WTC11 (cell line): ENCODE results near the gene FERMT2. TPM values are rescaled to one million over a fixed set of nuclear protein-coding genes. Genes with fewer than 3 reads are reported as not detected.
A peak's percentile ranks its signal among the peaks of the same experiment; 100 is the strongest.

Experiments used
- ATAC-seq: fragments of 200-7000 bp; cut with Tn5 transposase; 2 replicates; pipeline ENCODE4 v1.10.0; 2021; ENCODE audit warnings: mild to moderate bottlenecking, moderate library complexity
- CTCF ChIA-PET: fragments of 300-600 bp; sonication (Branson Sonifier 250); formaldehyde crosslinking; loops from one replicate; lab custom pipeline; 2021; ENCODE audit warnings: antibody characterized with exemption; lab: Charles Lee
- POLR2A ChIA-PET: fragments of 350-600 bp; sonication (Branson Sonifier 250); formaldehyde crosslinking; loops from one replicate; lab custom pipeline; 2021; ENCODE audit warnings: antibody characterized with exemption; lab: Charles Lee
- DNase-seq: peaks from one replicate; pipeline ENCODE4 v3.0.0; 2021; ENCODE audit warnings: low spot score
- H3K27ac Mint-ChIP-seq: 2 replicates; pipeline ENCODE4 v1.8.0; 2021; ENCODE audit warnings: mixed read lengths
- H3K27me3 Mint-ChIP-seq: 2 replicates; pipeline ENCODE4 v1.8.0; 2021; ENCODE audit warnings: low read depth, mild to moderate bottlenecking, moderate library complexity, mixed read lengths
- H3K36me3 Mint-ChIP-seq: 2 replicates; pipeline ENCODE4 v1.8.0; 2021; ENCODE audit warnings: mixed read lengths
- H3K4me1 Mint-ChIP-seq: 2 replicates; pipeline ENCODE4 v1.8.0; 2022; ENCODE audit warnings: mixed read lengths
- H3K4me3 Mint-ChIP-seq: 2 replicates; pipeline ENCODE4 v1.8.0; 2021; ENCODE audit warnings: mild to moderate bottlenecking, moderate library complexity, mixed read lengths
- H3K9me3 Mint-ChIP-seq: 2 replicates; pipeline ENCODE4 v1.8.0; 2021; ENCODE audit warnings: mixed read lengths
- ATF6 ChIP-seq: sonication (generic); formaldehyde crosslinking; IDR thresholded peaks from 2 replicates; pipeline ENCODE4 v1.8.1; 2023; ENCODE audit warnings: mild to moderate bottlenecking, missing genetic modification reagents
- CREB1 ChIP-seq: sonication (generic); formaldehyde crosslinking; IDR thresholded peaks from 2 replicates; pipeline ENCODE4 v1.8.0; 2023; ENCODE audit warnings: mild to moderate bottlenecking, missing genetic modification reagents
- EMX1 ChIP-seq: fragments of 250-450 bp; sonication (Bioruptor Pico); IDR thresholded peaks from 2 replicates; pipeline ENCODE4 v1.8.0; 2021; ENCODE audit warnings: mild to moderate bottlenecking
- FOXJ3 ChIP-seq: sonication (generic); formaldehyde crosslinking; IDR thresholded peaks from 2 replicates; pipeline ENCODE4 v1.9.0; 2021; ENCODE audit warnings: missing genetic modification reagents, mild to moderate bottlenecking, borderline replicate concordance
- GABPB1 ChIP-seq: sonication (generic); formaldehyde crosslinking; IDR thresholded peaks from 2 replicates; pipeline ENCODE4 v1.8.1; 2023; ENCODE audit warnings: mild to moderate bottlenecking, missing genetic modification reagents
- GTF2I ChIP-seq: fragments of 250-450 bp; sonication (Bioruptor Pico); conservative IDR thresholded peaks from 2 replicates; pipeline ENCODE4 v1.4.0; 2021; ENCODE audit warnings: mild to moderate bottlenecking
- JAZF1 ChIP-seq: fragments of 250-450 bp; sonication (Bioruptor Pico); IDR thresholded peaks from 2 replicates; pipeline ENCODE4 v1.9.0; 2021; ENCODE audit warnings: moderate library complexity, mild to moderate bottlenecking, inconsistent platforms
- JUN ChIP-seq: sonication (generic); formaldehyde crosslinking; IDR thresholded peaks from 2 replicates; pipeline ENCODE4 v1.8.0; 2023; ENCODE audit warnings: mild to moderate bottlenecking, missing genetic modification reagents
- NFATC4 ChIP-seq: fragments of 250-450 bp; sonication (Bioruptor Pico); IDR thresholded peaks from 2 replicates; pipeline ENCODE4 v1.9.0; 2021; ENCODE audit warnings: mild to moderate bottlenecking
- NFYB ChIP-seq: sonication (generic); formaldehyde crosslinking; conservative IDR thresholded peaks from 2 replicates; pipeline ENCODE4 v1.8.0; 2022; ENCODE audit warnings: low read depth, missing genetic modification reagents
- NR3C1 ChIP-seq: sonication (generic); formaldehyde crosslinking; conservative IDR thresholded peaks from 2 replicates; pipeline ENCODE4 v1.8.1; 2023; ENCODE audit warnings: low read depth, mild to moderate bottlenecking, missing genetic modification reagents
- SMAD3 ChIP-seq: sonication (generic); formaldehyde crosslinking; IDR thresholded peaks from 2 replicates; pipeline ENCODE4 v1.8.0; 2022; ENCODE audit warnings: missing genetic modification reagents, mild to moderate bottlenecking, borderline replicate concordance
- SMAD4 ChIP-seq: sonication (generic); formaldehyde crosslinking; IDR thresholded peaks from 2 replicates; pipeline ENCODE4 v1.8.0; 2022; ENCODE audit warnings: mild to moderate bottlenecking, missing genetic modification reagents
- SOX15 ChIP-seq: fragments of 250-450 bp; sonication (Bioruptor Pico); IDR thresholded peaks from 2 replicates; pipeline ENCODE4 v1.9.0; 2021; ENCODE audit warnings: mild to moderate bottlenecking
- TCF7 ChIP-seq: sonication (generic); formaldehyde crosslinking; IDR thresholded peaks from 2 replicates; pipeline ENCODE4 v1.8.0; 2022; ENCODE audit warnings: mild to moderate bottlenecking, low read depth, missing genetic modification reagents, moderate library complexity
- TEAD4 ChIP-seq: sonication (generic); formaldehyde crosslinking; IDR thresholded peaks from 2 replicates; pipeline ENCODE4 v1.8.0; 2022; ENCODE audit warnings: mild to moderate bottlenecking, missing genetic modification reagents
- ZNF425 ChIP-seq: fragments of 250-450 bp; sonication (Bioruptor Pico); conservative IDR thresholded peaks from 2 replicates; pipeline ENCODE4 v1.9.0; 2021; ENCODE audit warnings: mild to moderate bottlenecking
- ZNF671 ChIP-seq: fragments of 250-450 bp; sonication (Bioruptor Pico); IDR thresholded peaks from 2 replicates; pipeline ENCODE4 v1.8.0; 2021; ENCODE audit warnings: mild to moderate bottlenecking
- total RNA-seq: library from RNA; stranded (reverse); gene quantifications from 3 replicates; pipeline ENCODE4 v1.2.3, GENCODE V29; 2021
- TF ChIP-seq, protein P1 (sequence below): sonication (generic); formaldehyde crosslinking; IDR thresholded peaks from 2 replicates; pipeline ENCODE4 v1.8.0; 2023; ENCODE audit warnings: missing genetic modification reagents
- TF ChIP-seq, protein P2 (sequence below): sonication (generic); formaldehyde crosslinking; IDR thresholded peaks from 2 replicates; pipeline ENCODE4 v1.8.1; 2022; ENCODE audit warnings: low read depth, missing genetic modification reagents, borderline replicate concordance
- TF ChIP-seq, protein P3 (sequence below): sonication (generic); formaldehyde crosslinking; IDR thresholded peaks from 2 replicates; pipeline ENCODE4 v1.8.1; 2023; ENCODE audit warnings: mild to moderate bottlenecking, missing genetic modification reagents
- TF ChIP-seq, protein P4 (sequence below): sonication (generic); formaldehyde crosslinking; IDR thresholded peaks from 2 replicates; pipeline ENCODE4 v1.8.0; 2022; ENCODE audit warnings: mild to moderate bottlenecking, missing genetic modification reagents
- TF ChIP-seq, protein P5 (sequence below): sonication (generic); formaldehyde crosslinking; IDR thresholded peaks from 2 replicates; pipeline ENCODE4 v1.8.0; 2022; ENCODE audit warnings: missing genetic modification reagents
- TF ChIP-seq, protein P6 (sequence below): fragments of 250-450 bp; sonication (Bioruptor Pico); IDR thresholded peaks from 2 replicates; pipeline ENCODE4 v1.9.0; 2021; ENCODE audit warnings: moderate library complexity, mild to moderate bottlenecking, inconsistent platforms, borderline replicate concordance

Gene FERMT2
- total RNA-seq, 1 experiment from 2014 or later, result 92.8 TPM

DNA sequence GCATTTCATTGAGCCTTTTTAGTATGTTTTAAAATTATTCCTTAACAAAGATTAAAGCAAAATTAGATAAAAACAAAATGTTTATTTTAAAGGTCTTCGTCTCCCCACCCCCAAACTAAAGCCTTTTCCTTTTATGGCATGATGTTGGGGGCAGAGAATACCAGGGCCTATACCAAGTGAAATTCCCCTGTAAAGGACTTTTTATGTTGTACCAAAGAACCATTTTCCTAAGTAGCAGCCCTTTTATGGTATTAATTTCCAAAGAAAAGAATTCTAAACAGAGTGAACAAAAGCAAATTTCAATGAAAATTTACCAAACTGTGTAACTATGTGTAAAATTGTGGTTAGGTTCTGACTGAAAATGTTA, 87.5 kb downstream of the FERMT2 start (continued):
- TF ChIP-seq JUN (CRISPR knock-in tag) (no peak), TCF7 (no peak), NFATC4 (CRISPR knock-in tag) (no peak), TEAD4 (CRISPR knock-in tag) (no peak), GTF2I (CRISPR knock-in tag) (no peak), SOX15 (CRISPR knock-in tag) (no peak), ZNF425 (CRISPR knock-in tag) (no peak), SMAD3 (CRISPR knock-in tag) (no peak), GABPB1 (CRISPR knock-in tag) (no peak), NFYB (CRISPR knock-in tag) (no peak), CREB1 (CRISPR knock-in tag) (no peak)
- TF ChIP-seq, protein P1, sequence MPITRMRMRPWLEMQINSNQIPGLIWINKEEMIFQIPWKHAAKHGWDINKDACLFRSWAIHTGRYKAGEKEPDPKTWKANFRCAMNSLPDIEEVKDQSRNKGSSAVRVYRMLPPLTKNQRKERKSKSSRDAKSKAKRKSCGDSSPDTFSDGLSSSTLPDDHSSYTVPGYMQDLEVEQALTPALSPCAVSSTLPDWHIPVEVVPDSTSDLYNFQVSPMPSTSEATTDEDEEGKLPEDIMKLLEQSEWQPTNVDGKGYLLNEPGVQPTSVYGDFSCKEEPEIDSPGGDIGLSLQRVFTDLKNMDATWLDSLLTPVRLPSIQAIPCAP, result no peak
- TF ChIP-seq, protein P2, sequence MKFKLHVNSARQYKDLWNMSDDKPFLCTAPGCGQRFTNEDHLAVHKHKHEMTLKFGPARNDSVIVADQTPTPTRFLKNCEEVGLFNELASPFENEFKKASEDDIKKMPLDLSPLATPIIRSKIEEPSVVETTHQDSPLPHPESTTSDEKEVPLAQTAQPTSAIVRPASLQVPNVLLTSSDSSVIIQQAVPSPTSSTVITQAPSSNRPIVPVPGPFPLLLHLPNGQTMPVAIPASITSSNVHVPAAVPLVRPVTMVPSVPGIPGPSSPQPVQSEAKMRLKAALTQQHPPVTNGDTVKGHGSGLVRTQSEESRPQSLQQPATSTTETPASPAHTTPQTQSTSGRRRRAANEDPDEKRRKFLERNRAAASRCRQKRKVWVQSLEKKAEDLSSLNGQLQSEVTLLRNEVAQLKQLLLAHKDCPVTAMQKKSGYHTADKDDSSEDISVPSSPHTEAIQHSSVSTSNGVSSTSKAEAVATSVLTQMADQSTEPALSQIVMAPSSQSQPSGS (CRISPR knock-in tag), result no peak

DNA sequence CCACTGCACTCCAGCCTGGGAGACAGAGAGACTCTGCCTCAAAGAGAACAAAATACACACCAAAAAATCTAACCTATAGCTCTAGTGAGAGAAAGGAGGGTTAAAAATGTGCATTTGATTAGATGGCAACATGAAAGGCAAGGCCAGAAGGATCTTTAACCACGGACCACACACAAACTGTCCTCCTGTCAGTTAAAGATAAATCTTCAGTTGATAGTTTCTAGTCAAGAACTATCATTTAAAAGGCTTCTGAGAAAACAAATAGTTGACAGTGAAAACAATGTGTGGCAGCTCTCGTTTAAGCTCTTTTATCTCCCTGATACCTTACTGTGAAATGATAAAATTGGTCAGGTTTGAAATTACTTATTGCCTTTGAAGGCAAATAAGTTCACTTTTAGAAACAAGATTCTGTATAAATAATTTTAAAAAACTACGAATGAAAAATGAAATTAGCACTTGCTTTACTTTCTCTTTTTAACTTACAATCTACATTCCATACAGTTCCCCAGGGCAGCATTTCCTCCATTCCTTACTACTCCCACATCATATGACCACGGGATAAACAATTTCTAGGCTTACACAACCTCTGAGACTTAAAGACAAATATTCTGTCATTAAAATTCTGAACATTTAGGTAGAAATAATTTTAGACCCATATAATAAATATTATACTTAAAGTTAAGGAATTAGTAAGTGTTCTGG, 88.1 kb downstream of the FERMT2 start:
- DNase-seq, result no peak
- Mint-ChIP-seq H3K36me3 (peaks cover 52% of the 10 kb centered on the region), H3K4me1 (peaks cover 10% of the 10 kb centered on the region), H3K9me3 (0 out of 2 replicates have a peak, but pooled peaks cover 4% of the 10 kb centered on the region), H3K27me3 (no peaks in the 10 kb centered on the region), H3K27ac (peak overlapping the region; percentile 68; the same call in 1 of the 2 replicates), H3K4me3 (no peak overlapping the region)
- POLR2A ChIA-PET, result no interaction called here
- no peak for ATAC-seq
- CTCF ChIA-PET, result interaction anchor here (1.2 kb wide), 1 partner anchor 98 kb away, joined by 3 read pairs; no protein-coding TSS in a partner anchor
- TF ChIP-seq, protein P3, sequence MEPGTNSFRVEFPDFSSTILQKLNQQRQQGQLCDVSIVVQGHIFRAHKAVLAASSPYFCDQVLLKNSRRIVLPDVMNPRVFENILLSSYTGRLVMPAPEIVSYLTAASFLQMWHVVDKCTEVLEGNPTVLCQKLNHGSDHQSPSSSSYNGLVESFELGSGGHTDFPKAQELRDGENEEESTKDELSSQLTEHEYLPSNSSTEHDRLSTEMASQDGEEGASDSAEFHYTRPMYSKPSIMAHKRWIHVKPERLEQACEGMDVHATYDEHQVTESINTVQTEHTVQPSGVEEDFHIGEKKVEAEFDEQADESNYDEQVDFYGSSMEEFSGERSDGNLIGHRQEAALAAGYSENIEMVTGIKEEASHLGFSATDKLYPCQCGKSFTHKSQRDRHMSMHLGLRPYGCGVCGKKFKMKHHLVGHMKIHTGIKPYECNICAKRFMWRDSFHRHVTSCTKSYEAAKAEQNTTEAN (CRISPR knock-in tag), result no peak
- TF ChIP-seq JUN (CRISPR knock-in tag) (no peak), NR3C1 (CRISPR knock-in tag) (no peak), SMAD4 (no peak), ZNF671 (CRISPR knock-in tag) (no peak), ATF6 (CRISPR knock-in tag) (no peak), FOXJ3 (no peak), JAZF1 (CRISPR knock-in tag) (no peak), EMX1 (no peak)
- TF ChIP-seq, protein P4, sequence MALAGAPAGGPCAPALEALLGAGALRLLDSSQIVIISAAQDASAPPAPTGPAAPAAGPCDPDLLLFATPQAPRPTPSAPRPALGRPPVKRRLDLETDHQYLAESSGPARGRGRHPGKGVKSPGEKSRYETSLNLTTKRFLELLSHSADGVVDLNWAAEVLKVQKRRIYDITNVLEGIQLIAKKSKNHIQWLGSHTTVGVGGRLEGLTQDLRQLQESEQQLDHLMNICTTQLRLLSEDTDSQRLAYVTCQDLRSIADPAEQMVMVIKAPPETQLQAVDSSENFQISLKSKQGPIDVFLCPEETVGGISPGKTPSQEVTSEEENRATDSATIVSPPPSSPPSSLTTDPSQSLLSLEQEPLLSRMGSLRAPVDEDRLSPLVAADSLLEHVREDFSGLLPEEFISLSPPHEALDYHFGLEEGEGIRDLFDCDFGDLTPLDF (CRISPR knock-in tag), result no peak
- TF ChIP-seq, protein P5, sequence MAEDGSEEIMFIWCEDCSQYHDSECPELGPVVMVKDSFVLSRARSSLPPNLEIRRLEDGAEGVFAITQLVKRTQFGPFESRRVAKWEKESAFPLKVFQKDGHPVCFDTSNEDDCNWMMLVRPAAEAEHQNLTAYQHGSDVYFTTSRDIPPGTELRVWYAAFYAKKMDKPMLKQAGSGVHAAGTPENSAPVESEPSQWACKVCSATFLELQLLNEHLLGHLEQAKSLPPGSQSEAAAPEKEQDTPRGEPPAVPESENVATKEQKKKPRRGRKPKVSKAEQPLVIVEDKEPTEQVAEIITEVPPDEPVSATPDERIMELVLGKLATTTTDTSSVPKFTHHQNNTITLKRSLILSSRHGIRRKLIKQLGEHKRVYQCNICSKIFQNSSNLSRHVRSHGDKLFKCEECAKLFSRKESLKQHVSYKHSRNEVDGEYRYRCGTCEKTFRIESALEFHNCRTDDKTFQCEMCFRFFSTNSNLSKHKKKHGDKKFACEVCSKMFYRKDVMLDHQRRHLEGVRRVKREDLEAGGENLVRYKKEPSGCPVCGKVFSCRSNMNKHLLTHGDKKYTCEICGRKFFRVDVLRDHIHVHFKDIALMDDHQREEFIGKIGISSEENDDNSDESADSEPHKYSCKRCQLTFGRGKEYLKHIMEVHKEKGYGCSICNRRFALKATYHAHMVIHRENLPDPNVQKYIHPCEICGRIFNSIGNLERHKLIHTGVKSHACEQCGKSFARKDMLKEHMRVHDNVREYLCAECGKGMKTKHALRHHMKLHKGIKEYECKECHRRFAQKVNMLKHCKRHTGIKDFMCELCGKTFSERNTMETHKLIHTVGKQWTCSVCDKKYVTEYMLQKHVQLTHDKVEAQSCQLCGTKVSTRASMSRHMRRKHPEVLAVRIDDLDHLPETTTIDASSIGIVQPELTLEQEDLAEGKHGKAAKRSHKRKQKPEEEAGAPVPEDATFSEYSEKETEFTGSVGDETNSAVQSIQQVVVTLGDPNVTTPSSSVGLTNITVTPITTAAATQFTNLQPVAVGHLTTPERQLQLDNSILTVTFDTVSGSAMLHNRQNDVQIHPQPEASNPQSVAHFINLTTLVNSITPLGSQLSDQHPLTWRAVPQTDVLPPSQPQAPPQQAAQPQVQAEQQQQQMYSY (CRISPR knock-in tag), result no peak
- TF ChIP-seq, protein P6, sequence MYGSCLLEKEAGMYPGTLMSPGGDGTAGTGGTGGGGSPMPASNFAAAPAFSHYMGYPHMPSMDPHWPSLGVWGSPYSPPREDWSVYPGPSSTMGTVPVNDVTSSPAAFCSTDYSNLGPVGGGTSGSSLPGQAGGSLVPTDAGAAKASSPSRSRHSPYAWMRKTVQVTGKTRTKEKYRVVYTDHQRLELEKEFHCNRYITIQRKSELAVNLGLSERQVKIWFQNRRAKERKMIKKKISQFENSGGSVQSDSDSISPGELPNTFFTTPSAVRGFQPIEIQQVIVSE (CRISPR knock-in tag), result no peak
